ENCODE results near the gene NR5A2.

NR5A2 gene

GRCh38 chr1:200166411-200166810 lies 138.9 kb downstream of the NR5A2 start:
- no peaks in the 10 kb centered on the region for H3K4me1 ChIP-seq (ENCODE audit: low read depth, poor library complexity, severe bottlenecking)
- no peak overlapping the region for H3K4me3 ChIP-seq (IDR thresholded peaks at IDR 0.05; ENCODE audit: insufficient read depth, low read depth, low read length)
- H3K36me3 ChIP-seq (ENCODE audit: insufficient read depth): no peaks in the 10 kb centered on the region
- no peak overlapping the region for H3K4me2 ChIP-seq
- no peak overlapping the region for H2AFZ ChIP-seq (ENCODE audit: low read depth)
- H3K27me3 ChIP-seq (ENCODE audit: insufficient read depth, low read depth): no peaks in the 10 kb centered on the region
- TF ChIP-seq CTCF (conservative IDR thresholded peaks at IDR 0.05; ENCODE audit: low read depth, low read length): no peak
- no peaks in the 10 kb centered on the region for H3K79me2 ChIP-seq (ENCODE audit: insufficient read depth, low read depth)
- H3K27ac ChIP-seq: no peak overlapping the region
- H3K9ac ChIP-seq: no peak overlapping the region
- H4K20me1 ChIP-seq (ENCODE audit: insufficient read depth): no peaks in the 10 kb centered on the region

- H3K27ac ChIP-seq: no peak overlapping the region
- no peak for TF ChIP-seq CTCF (conservative IDR thresholded peaks at IDR 0.05; ENCODE audit: low read depth, low read length)
- no peak overlapping the region for H3K4me2 ChIP-seq
Measured at GRCh38 chr1:200168926-200169325, 141.4 kb downstream of the NR5A2 start.

GRCh38 chr1:200172311-200172710 lies 144.8 kb downstream of the NR5A2 start:
- no peaks in the 10 kb centered on the region for H3K36me3 ChIP-seq (ENCODE audit: insufficient read depth)
- no peak overlapping the region for H3K4me2 ChIP-seq
- H3K27ac ChIP-seq: no peak overlapping the region
- H2AFZ ChIP-seq (ENCODE audit: low read depth): no peak overlapping the region
- H3K27me3 ChIP-seq (ENCODE audit: insufficient read depth, low read depth): no peaks in the 10 kb centered on the region
- H3K4me1 ChIP-seq (ENCODE audit: low read depth, poor library complexity, severe bottlenecking): no peaks in the 10 kb centered on the region
- H4K20me1 ChIP-seq (ENCODE audit: insufficient read depth): no peaks in the 10 kb centered on the region
- TF ChIP-seq CTCF (conservative IDR thresholded peaks at IDR 0.05; ENCODE audit: low read depth, low read length): no peak
- H3K4me3 ChIP-seq (IDR thresholded peaks at IDR 0.05; ENCODE audit: insufficient read depth, low read depth, low read length): no peak overlapping the region
- H3K9ac ChIP-seq: no peak overlapping the region
- no peaks in the 10 kb centered on the region for H3K79me2 ChIP-seq (ENCODE audit: insufficient read depth, low read depth)

More at GRCh38 chr1:200168926-200169325, 141.4 kb downstream of the NR5A2 start:
- no peaks in the 10 kb centered on the region for H4K20me1 ChIP-seq (ENCODE audit: insufficient read depth)
- no peaks in the 10 kb centered on the region for H3K36me3 ChIP-seq (ENCODE audit: insufficient read depth)
- no peaks in the 10 kb centered on the region for H3K4me1 ChIP-seq (ENCODE audit: low read depth, poor library complexity, severe bottlenecking)
- H3K79me2 ChIP-seq (ENCODE audit: insufficient read depth, low read depth): no peaks in the 10 kb centered on the region
- H3K27me3 ChIP-seq (ENCODE audit: insufficient read depth, low read depth): no peaks in the 10 kb centered on the region
- H3K9ac ChIP-seq: no peak overlapping the region
- H3K4me3 ChIP-seq (IDR thresholded peaks at IDR 0.05; ENCODE audit: insufficient read depth, low read depth, low read length): no peak overlapping the region
- no peak overlapping the region for H2AFZ ChIP-seq (ENCODE audit: low read depth)

- no peak overlapping the region for H3K4me3 ChIP-seq (IDR thresholded peaks at IDR 0.05; ENCODE audit: insufficient read depth, low read depth, low read length)
- H3K36me3 ChIP-seq (ENCODE audit: insufficient read depth): no peaks in the 10 kb centered on the region
- no peaks in the 10 kb centered on the region for H4K20me1 ChIP-seq (ENCODE audit: insufficient read depth)
- H3K4me1 ChIP-seq (ENCODE audit: low read depth, poor library complexity, severe bottlenecking): no peaks in the 10 kb centered on the region
- H3K79me2 ChIP-seq (ENCODE audit: insufficient read depth, low read depth): no peaks in the 10 kb centered on the region
- H3K9ac ChIP-seq: no peak overlapping the region
- H3K27ac ChIP-seq: no peak overlapping the region
- H3K4me2 ChIP-seq: no peak overlapping the region
- H3K27me3 ChIP-seq (ENCODE audit: insufficient read depth, low read depth): no peaks in the 10 kb centered on the region
- TF ChIP-seq CTCF (conservative IDR thresholded peaks at IDR 0.05; ENCODE audit: low read depth, low read length): no peak
- no peak overlapping the region for H2AFZ ChIP-seq (ENCODE audit: low read depth)
Measured at GRCh38 chr1:200173097-200173618, 145.6 kb downstream of the NR5A2 start.

Measured in KMS-11 (cell line).